MM.1S (cell line): Measurements from ENCODE around the gene MEGF6.

Source experiments
- DNase-seq: peaks from one replicate; pipeline ENCODE4 v3.0.0-alpha.2; 2015
- H2AFZ ChIP-seq: fragments of 300-600 bp; sonication (generic); 2 replicates; pipeline ENCODE4 v1.6.0; 2016; ENCODE audit warnings: antibody characterized with exemption, low read length
- H3F3A ChIP-seq: fragments of 300-600 bp; sonication (generic); 2 replicates; pipeline ENCODE4 v1.6.1; 2016; ENCODE audit warnings: mild to moderate bottlenecking, antibody characterized with exemption, low read length, moderate library complexity, mixed read lengths; ENCODE audit not compliant: insufficient read depth
- H3K27ac ChIP-seq: fragments of 300-600 bp; sonication (generic); 2 replicates; pipeline ENCODE4 v1.5.1; 2016; ENCODE audit warnings: mild to moderate bottlenecking, low read length
- H3K27me3 ChIP-seq: fragments of 300-600 bp; sonication (generic); replicated peaks from 2 replicates; pipeline ENCODE4 v1.6.0; 2016; ENCODE audit warnings: low read length; ENCODE audit not compliant: insufficient read depth
- H3K36me3 ChIP-seq: fragments of 300-600 bp; sonication (generic); replicated peaks from 2 replicates; pipeline ENCODE4 v1.6.1; 2016; ENCODE audit warnings: mild to moderate bottlenecking, low read length, mixed read lengths; ENCODE audit not compliant: insufficient read depth
- H3K4me1 ChIP-seq: fragments of 300-600 bp; sonication (generic); 2 replicates; pipeline ENCODE4 v1.6.1; 2016; ENCODE audit warnings: low read length, mixed read lengths
- H3K4me2 ChIP-seq: fragments of 300-600 bp; sonication (generic); 2 replicates; pipeline ENCODE4 v1.6.0; 2016; ENCODE audit warnings: low read depth, low read length
- H3K4me3 ChIP-seq: fragments of 300-600 bp; sonication (generic); 2 replicates; pipeline ENCODE4 v1.5.1; 2016; ENCODE audit warnings: low read length, mixed read lengths
- H3K79me2 ChIP-seq: fragments of 300-600 bp; sonication (generic); 2 replicates; pipeline ENCODE4 v1.6.1; 2016; ENCODE audit warnings: mixed run types, low read length, mixed read lengths
- H3K9ac ChIP-seq: fragments of 300-600 bp; sonication (generic); 2 replicates; pipeline ENCODE4 v1.6.1; 2016; ENCODE audit warnings: low read length, mixed read lengths
- H3K9me2 ChIP-seq: fragments of 300-600 bp; sonication (generic); replicated peaks from 2 replicates; pipeline ENCODE4 v1.6.1; 2016; ENCODE audit warnings: mild to moderate bottlenecking, low read length, mixed read lengths; ENCODE audit not compliant: insufficient read depth
- H3K9me3 ChIP-seq: fragments of 300-600 bp; sonication (generic); replicated peaks from 2 replicates; pipeline ENCODE4 v1.6.1; 2016; ENCODE audit warnings: mild to moderate bottlenecking, low read length, mixed read lengths; ENCODE audit not compliant: insufficient read depth
- H4K20me1 ChIP-seq: fragments of 300-600 bp; sonication (generic); 2 replicates; pipeline ENCODE4 v1.6.1; 2016; ENCODE audit warnings: mild to moderate bottlenecking, low read length, moderate library complexity, mixed read lengths; ENCODE audit not compliant: insufficient read depth
- EZH2 ChIP-seq: fragments of 300-600 bp; sonication (generic); optimal IDR thresholded peaks from 2 replicates; pipeline ENCODE3; 2017; ENCODE audit warnings: low read depth, mild to moderate bottlenecking, antibody characterized with exemption, low read length, mixed read lengths
- EZH2phosphoT487 ChIP-seq: fragments of 300-600 bp; sonication (generic); IDR thresholded peaks from 2 replicates; pipeline ENCODE4 v1.6.1; 2018; ENCODE audit warnings: antibody characterized with exemption, low read length
- TF ChIP-seq, protein P1 (sequence below): fragments of 300-600 bp; sonication (generic); IDR thresholded peaks from 2 replicates; pipeline ENCODE4 v1.5.1; 2016; ENCODE audit warnings: antibody characterized with exemption, low read length, mixed read lengths

MEGF6 gene

DNA sequence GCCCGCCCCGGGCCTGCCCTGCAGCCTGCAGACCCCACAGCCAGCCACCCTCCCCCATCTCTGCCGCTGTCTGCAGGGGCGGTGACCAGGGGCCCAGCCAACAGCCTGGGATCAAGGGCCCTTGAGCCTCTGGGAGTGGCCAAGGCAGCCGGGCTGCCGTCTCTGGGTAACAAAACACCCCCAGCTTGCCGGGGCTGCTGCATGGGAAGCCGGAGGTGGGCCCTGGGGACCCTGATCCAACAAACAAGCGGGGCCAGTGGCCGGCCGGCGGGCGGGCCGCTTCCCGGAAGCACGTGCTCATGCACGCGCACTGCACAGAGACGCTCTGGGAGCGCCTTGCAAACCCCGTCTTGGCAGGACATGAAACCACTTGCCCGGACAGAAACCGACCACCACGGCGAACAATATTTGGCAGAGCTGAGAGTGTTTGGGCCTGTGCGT, 13.2 kb downstream of the MEGF6 start:
- H2AFZ ChIP-seq = 0 out of 2 replicates have a peak overlapping the region, but pooled peaks have one; percentile 15
- no peak for TF ChIP-seq EZH2phosphoT487
- TF ChIP-seq, protein P1, sequence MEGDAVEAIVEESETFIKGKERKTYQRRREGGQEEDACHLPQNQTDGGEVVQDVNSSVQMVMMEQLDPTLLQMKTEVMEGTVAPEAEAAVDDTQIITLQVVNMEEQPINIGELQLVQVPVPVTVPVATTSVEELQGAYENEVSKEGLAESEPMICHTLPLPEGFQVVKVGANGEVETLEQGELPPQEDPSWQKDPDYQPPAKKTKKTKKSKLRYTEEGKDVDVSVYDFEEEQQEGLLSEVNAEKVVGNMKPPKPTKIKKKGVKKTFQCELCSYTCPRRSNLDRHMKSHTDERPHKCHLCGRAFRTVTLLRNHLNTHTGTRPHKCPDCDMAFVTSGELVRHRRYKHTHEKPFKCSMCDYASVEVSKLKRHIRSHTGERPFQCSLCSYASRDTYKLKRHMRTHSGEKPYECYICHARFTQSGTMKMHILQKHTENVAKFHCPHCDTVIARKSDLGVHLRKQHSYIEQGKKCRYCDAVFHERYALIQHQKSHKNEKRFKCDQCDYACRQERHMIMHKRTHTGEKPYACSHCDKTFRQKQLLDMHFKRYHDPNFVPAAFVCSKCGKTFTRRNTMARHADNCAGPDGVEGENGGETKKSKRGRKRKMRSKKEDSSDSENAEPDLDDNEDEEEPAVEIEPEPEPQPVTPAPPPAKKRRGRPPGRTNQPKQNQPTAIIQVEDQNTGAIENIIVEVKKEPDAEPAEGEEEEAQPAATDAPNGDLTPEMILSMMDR = no peak
- TF ChIP-seq EZH2 = no peak
- H3K27me3 ChIP-seq = peaks cover 95% of the 10 kb centered on the region
- H3K9me2 ChIP-seq = no peaks in the 10 kb centered on the region
- H3K9me3 ChIP-seq = no peaks in the 10 kb centered on the region
- H3K4me2 ChIP-seq = peak overlapping the region; percentile 34; the same call in 1 of the 2 replicates
- no peak overlapping the region for H3K4me3 ChIP-seq
- H4K20me1 ChIP-seq = no peaks in the 10 kb centered on the region
- no peaks in the 10 kb centered on the region for H3K79me2 ChIP-seq
- H3K9ac ChIP-seq = no peak overlapping the region
- 0 out of 2 replicates have a peak, but pooled peaks cover 9% of the 10 kb centered on the region for H3K4me1 ChIP-seq
- no peaks in the 10 kb centered on the region for H3K36me3 ChIP-seq
- H3F3A ChIP-seq = no peaks in the 10 kb centered on the region
- DNase-seq = no peak
- no peak overlapping the region for H3K27ac ChIP-seq

DNA sequence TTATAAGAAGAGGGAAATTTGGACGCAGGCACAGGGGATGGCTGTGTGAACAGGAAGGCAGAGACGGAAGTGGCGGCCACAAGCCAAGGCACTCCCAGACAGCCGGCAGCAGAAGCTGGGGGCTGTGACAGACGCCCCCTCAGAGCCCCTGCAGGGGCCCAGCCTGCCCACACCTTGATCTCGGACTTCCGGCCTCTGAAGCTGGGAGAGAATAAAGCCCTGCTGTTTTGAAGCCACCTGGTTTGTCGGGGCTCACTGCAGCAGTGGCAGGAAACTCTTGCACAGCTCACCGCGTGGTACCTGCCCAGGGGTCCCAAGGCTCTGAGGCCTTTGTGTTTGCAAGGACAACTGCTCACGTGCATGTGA, 13.7 kb downstream of the MEGF6 start:
- Histone ChIP-seq H2AFZ (no peak overlapping the region), H3K9ac (no peak overlapping the region), H3K36me3 (no peaks in the 10 kb centered on the region), H3F3A (no peaks in the 10 kb centered on the region), H3K27me3 (peaks cover 95% of the 10 kb centered on the region), H4K20me1 (no peaks in the 10 kb centered on the region), H3K4me2 (no peak overlapping the region), H3K79me2 (no peaks in the 10 kb centered on the region), H3K4me1 (0 out of 2 replicates have a peak, but pooled peaks cover 9% of the 10 kb centered on the region), H3K9me3 (no peaks in the 10 kb centered on the region), H3K9me2 (no peaks in the 10 kb centered on the region), H3K4me3 (no peak overlapping the region), H3K27ac (no peak overlapping the region)
- TF ChIP-seq EZH2phosphoT487 (no peak), EZH2 (no peak)
- TF ChIP-seq, protein P1 = no peak
- no peak for DNase-seq

DNA sequence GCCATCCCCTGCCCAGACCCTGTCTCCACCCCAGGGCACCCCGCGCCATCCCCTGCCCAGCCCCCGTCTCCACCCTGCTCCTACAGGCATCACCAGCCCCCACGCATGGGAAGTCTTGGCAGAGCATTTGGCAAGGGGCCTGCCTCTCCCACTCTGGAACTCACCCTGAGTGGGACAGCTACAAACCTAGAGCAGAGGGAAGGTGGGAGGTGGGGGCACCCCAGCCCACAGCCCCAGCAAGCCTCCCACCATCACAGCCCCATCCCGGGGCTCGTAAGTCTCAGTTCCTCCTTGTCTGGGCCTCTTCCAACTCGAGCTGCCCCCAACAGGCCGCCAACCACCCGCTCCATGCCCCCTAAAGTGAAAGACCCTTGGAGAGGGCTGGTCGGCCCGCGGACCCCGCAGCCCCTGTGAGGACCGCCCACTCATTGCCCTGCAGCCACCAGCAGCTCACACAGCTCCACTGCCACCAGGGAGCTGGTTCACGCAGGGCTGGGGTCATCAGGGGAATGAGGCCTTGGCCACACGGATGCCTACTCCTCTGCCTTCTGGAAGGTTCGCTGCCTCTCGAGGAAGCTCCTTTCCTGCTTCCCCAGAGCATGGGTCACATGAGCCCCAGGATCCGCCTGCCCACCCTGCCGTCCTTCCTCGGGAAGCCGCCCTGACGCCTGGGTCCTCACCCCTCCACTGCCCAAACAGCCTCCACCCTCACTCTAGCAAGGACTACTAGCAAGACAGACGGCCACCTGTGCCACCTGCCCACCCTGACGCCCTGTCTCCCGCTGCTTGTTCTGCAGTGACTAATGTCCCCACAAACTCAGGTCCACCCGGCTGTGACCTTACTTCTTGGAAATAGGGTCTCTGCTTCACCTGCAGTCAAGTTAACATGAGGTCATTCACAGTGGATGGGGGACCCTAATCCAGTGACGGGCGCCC, 14.4 kb downstream of the MEGF6 start:
- no peak for DNase-seq

More for the DNA sequence above, 14.4 kb downstream of the MEGF6 start:
- TF ChIP-seq EZH2phosphoT487 (no peak), EZH2 (no peak)
- TF ChIP-seq, protein P1 = no peak
- no peak overlapping the region for H3K9ac ChIP-seq
- no peaks in the 10 kb centered on the region for H3K9me2 ChIP-seq
- no peaks in the 10 kb centered on the region for H3K9me3 ChIP-seq
- H3K79me2 ChIP-seq = no peaks in the 10 kb centered on the region
- H3K4me2 ChIP-seq = no peak overlapping the region
- H3K4me3 ChIP-seq = no peak overlapping the region
- H2AFZ ChIP-seq = no peak overlapping the region
- 0 out of 2 replicates have a peak, but pooled peaks cover 9% of the 10 kb centered on the region for H3K4me1 ChIP-seq
- H3K36me3 ChIP-seq = no peaks in the 10 kb centered on the region
- no peaks in the 10 kb centered on the region for H3F3A ChIP-seq
- no peaks in the 10 kb centered on the region for H4K20me1 ChIP-seq
- peaks cover 95% of the 10 kb centered on the region for H3K27me3 ChIP-seq
- H3K27ac ChIP-seq = no peak overlapping the region
